GM12874 (cell line): ENCODE data around the gene ACKR4.

Experiments
- CTCF ChIP-seq: IDR thresholded peaks from 2 replicates; pipeline ENCODE4 v1.5.1; 2011; ENCODE audit warnings: low read depth, mild to moderate bottlenecking, control low read depth, low read length, moderate library complexity; ENCODE audit not compliant: insufficient read depth

Gene ACKR4

GRCh38 chr3:132622148-132622547 is 25.1 kb downstream of the ACKR4 start:
- no peak for TF ChIP-seq CTCF

GRCh38 chr3:132622761-132623160 is 25.7 kb downstream of the ACKR4 start:
- no peak for TF ChIP-seq CTCF

GRCh38 chr3:132623646-132624045 is 26.6 kb downstream of the ACKR4 start:
- TF ChIP-seq CTCF, result no peak

- TF ChIP-seq CTCF, result no peak
Measured at GRCh38 chr3:132624790-132625189, 27.7 kb downstream of the ACKR4 start.

- no peak for TF ChIP-seq CTCF
Measured at GRCh38 chr3:132625613-132626012, 28.5 kb downstream of the ACKR4 start.

GRCh38 chr3:132626955-132627354 is 29.9 kb downstream of the ACKR4 start:
- no peak for TF ChIP-seq CTCF

- no peak for TF ChIP-seq CTCF
Measured at GRCh38 chr3:132628157-132628556, 31.1 kb downstream of the ACKR4 start.

GRCh38 chr3:132629928-132630327 is 32.9 kb downstream of the ACKR4 start:
- no peak for TF ChIP-seq CTCF
